GM23338 (cell line): ENCODE results near the gene ZEB2. TPM values are rescaled to one million over a fixed set of nuclear protein-coding genes. Genes with fewer than 3 reads are reported as not detected.

Source experiments
- ATAC-seq: fragments of 200-7000 bp; cut with Tn5 transposase; 3 replicates; pipeline ENCODE4 v1.9.1; 2020
- DNase-seq: peaks from one replicate; pipeline ENCODE4 v3.0.0-alpha.2; 2015; ENCODE audit warnings: low spot score
- H2AFZ ChIP-seq: fragments of 200-600 bp; sonication (generic); 2 replicates; pipeline ENCODE4 v1.8.0; 2016; ENCODE audit warnings: antibody characterized with exemption, mild to moderate bottlenecking, moderate library complexity
- H3F3A ChIP-seq: fragments of 200-600 bp; sonication (generic); replicated peaks from 2 replicates; pipeline ENCODE4 v1.8.0; 2017; ENCODE audit warnings: antibody characterized with exemption, mixed run types, low read depth
- H3K27ac ChIP-seq: fragments of 200-600 bp; sonication (generic); 2 replicates; pipeline ENCODE4 v1.6.1; 2016; ENCODE audit warnings: low read depth
- H3K27me3 ChIP-seq: fragments of 200-600 bp; sonication (generic); 2 replicates; pipeline ENCODE4 v1.8.0; 2016; ENCODE audit warnings: mild to moderate bottlenecking, mixed run types, moderate library complexity; ENCODE audit not compliant: insufficient read depth
- H3K36me3 ChIP-seq: fragments of 200-600 bp; sonication (generic); 2 replicates; pipeline ENCODE4 v1.8.0; 2016; ENCODE audit warnings: mild to moderate bottlenecking; ENCODE audit not compliant: insufficient read depth
- H3K4me1 ChIP-seq: fragments of 200-600 bp; sonication (generic); 2 replicates; pipeline ENCODE4 v1.8.0; 2016; ENCODE audit warnings: mild to moderate bottlenecking, moderate library complexity; ENCODE audit not compliant: insufficient read depth
- H3K4me2 ChIP-seq: fragments of 200-600 bp; sonication (generic); 2 replicates; pipeline ENCODE4 v1.7.1; 2017; ENCODE audit warnings: mixed run types
- H3K4me3 ChIP-seq: fragments of 200-600 bp; sonication (generic); 2 replicates; pipeline ENCODE4 v1.6.1; 2016; ENCODE audit warnings: mixed run types
- H3K79me2 ChIP-seq: fragments of 200-600 bp; sonication (generic); replicated peaks from 2 replicates; pipeline ENCODE4 v1.8.0; 2017; ENCODE audit warnings: mild to moderate bottlenecking; ENCODE audit not compliant: insufficient read depth
- H3K9me2 ChIP-seq: fragments of 200-600 bp; sonication (generic); 2 replicates; pipeline ENCODE4 v1.8.0; 2017; ENCODE audit not compliant: insufficient read depth
- H4K20me1 ChIP-seq: fragments of 200-600 bp; sonication (generic); replicated peaks from 2 replicates; pipeline ENCODE4 v1.8.0; 2017; ENCODE audit warnings: mild to moderate bottlenecking; ENCODE audit not compliant: insufficient read depth
- H3K27ac Mint-ChIP-seq: 2 replicates; pipeline ENCODE4 v1.8.0; 2020; ENCODE audit warnings: inconsistent platforms, mild to moderate bottlenecking, moderate library complexity, mixed read lengths
- H3K27me3 Mint-ChIP-seq: 3 replicates; pipeline ENCODE4 v1.8.0; 2022; ENCODE audit warnings: low read depth, mild to moderate bottlenecking, moderate library complexity, mixed read lengths, inconsistent platforms; ENCODE audit not compliant: insufficient read depth, poor library complexity
- H3K36me3 Mint-ChIP-seq: 3 replicates; pipeline ENCODE4 v1.8.0; 2021; ENCODE audit warnings: low read depth, mild to moderate bottlenecking, inconsistent platforms, moderate library complexity, mixed read lengths
- H3K4me1 Mint-ChIP-seq: 3 replicates; pipeline ENCODE4 v1.8.0; 2020; ENCODE audit warnings: mild to moderate bottlenecking, inconsistent platforms, mixed read lengths
- H3K4me3 Mint-ChIP-seq: 3 replicates; pipeline ENCODE4 v1.8.0; 2021; ENCODE audit warnings: moderate library complexity, mild to moderate bottlenecking, inconsistent platforms, mixed read lengths
- H3K9me3 Mint-ChIP-seq: 3 replicates; pipeline ENCODE4 v1.8.0; 2020; ENCODE audit warnings: moderate library complexity, mild to moderate bottlenecking, inconsistent platforms, mixed read lengths
- CREB1 ChIP-seq: fragments of 250-450 bp; sonication (Bioruptor Pico); IDR thresholded peaks from 2 replicates; pipeline ENCODE4 v1.5.0; 2020; ENCODE audit warnings: low read depth, mild to moderate bottlenecking, moderate library complexity
- CTCF ChIP-seq, 2 experiments: fragments of 200-600 bp in 1 of 2; sonication (generic) in 1 of 2; conservative IDR thresholded peaks; 2 replicates each; pipeline versions ENCODE4 v1.5.1 to v1.6.1; 2016 to 2017; ENCODE audit warnings: antibody characterized with exemption in 2 of 2, low read depth in 2 of 2, mild to moderate bottlenecking in 2 of 2, moderate library complexity in 1 of 2
- ETS1 ChIP-seq: IDR thresholded peaks from 2 replicates; pipeline ENCODE4 v1.6.1; 2016; ENCODE audit warnings: antibody characterized with exemption
- EZH2 ChIP-seq: fragments of 200-600 bp; sonication (generic); IDR thresholded peaks from one replicate; pipeline ENCODE4 v1.8.0; 2017; ENCODE audit warnings: antibody characterized with exemption, mild to moderate bottlenecking, low read depth; ENCODE audit not compliant: unreplicated experiment
- EZH2phosphoT487 ChIP-seq: fragments of 200-600 bp; sonication (generic); IDR thresholded peaks from one replicate; pipeline ENCODE4 v1.8.1; 2018; ENCODE audit warnings: antibody characterized with exemption; ENCODE audit not compliant: unreplicated experiment
- JUNB ChIP-seq: IDR thresholded peaks from one replicate; pipeline ENCODE4 v1.6.1; 2016; ENCODE audit warnings: antibody characterized with exemption; ENCODE audit not compliant: unreplicated experiment
- NANOG ChIP-seq: IDR thresholded peaks from 2 replicates; pipeline ENCODE4 v1.6.1; 2016; ENCODE audit warnings: antibody characterized with exemption, borderline replicate concordance
- POLR2AphosphoS5 ChIP-seq: IDR thresholded peaks from 2 replicates; pipeline ENCODE4 v1.6.1; 2016; ENCODE audit warnings: antibody characterized with exemption, low read depth
- REST ChIP-seq: IDR thresholded peaks from one replicate; pipeline ENCODE4 v1.6.1; 2018; ENCODE audit warnings: antibody characterized with exemption; ENCODE audit not compliant: unreplicated experiment
- STAT1 ChIP-seq: IDR thresholded peaks from one replicate; pipeline ENCODE4 v1.6.1; 2016; ENCODE audit warnings: antibody characterized with exemption; ENCODE audit not compliant: unreplicated experiment
- ZNF114 ChIP-seq: fragments of 250-450 bp; sonication (Bioruptor Pico); IDR thresholded peaks from 2 replicates; pipeline ENCODE4 v1.5.0; 2020; ENCODE audit warnings: mild to moderate bottlenecking, moderate library complexity
- ZNF331 ChIP-seq: fragments of 250-450 bp; sonication (Bioruptor Pico); IDR thresholded peaks from 2 replicates; pipeline ENCODE4 v1.5.0; 2020; ENCODE audit warnings: low read depth, mild to moderate bottlenecking, moderate library complexity
- ZNF462 ChIP-seq: fragments of 250-450 bp; sonication (Bioruptor Pico); IDR thresholded peaks from 2 replicates; pipeline ENCODE4 v1.5.0; 2020; ENCODE audit warnings: mild to moderate bottlenecking, moderate library complexity
- polyA plus RNA-seq: library from polyadenylated mRNA; unstranded; fragments of >200 nt; fragmentation: Nextera tagmentation; extraction: Ambion mirVana; gene quantifications from 2 replicates; pipeline ENCODE4 v1.2.1, GENCODE V29; 2016
- total RNA-seq: library from RNA; depleted of rRNA; stranded (reverse); fragments of >200 nt; shearing (Covaris generic); gene quantifications from 2 replicates; pipeline ENCODE4 v1.2.3, GENCODE V29; 2014

The ZEB2 gene
- total and polyA plus RNA-seq, 2 experiments from 2014 or later, result 0.45 TPM; not detected in 1

- Histone ChIP-seq H3K27me3 (no peaks in the 10 kb centered on the region), H3K4me3 (no peak overlapping the region), H4K20me1 (no peaks in the 10 kb centered on the region), H3K36me3 (no peaks in the 10 kb centered on the region), H3K27ac (no peak overlapping the region), H3K4me1 (peaks cover 52% of the 10 kb centered on the region), H3K4me2 (peak overlapping the region; percentile 39; the same call in 1 of the 2 replicates), H3K9me2 (no peaks in the 10 kb centered on the region), H3F3A (no peaks in the 10 kb centered on the region), H2AFZ (no peak overlapping the region), H3K79me2 (no peaks in the 10 kb centered on the region)
- Mint-ChIP-seq H3K27ac (no peak overlapping the region), H3K27me3 (peaks cover 2% of the 10 kb centered on the region), H3K4me3 (no peak overlapping the region), H3K36me3 (no peaks in the 10 kb centered on the region), H3K9me3 (no peaks in the 10 kb centered on the region), H3K4me1 (peaks cover 53% of the 10 kb centered on the region)
- no peak for ATAC-seq
- TF ChIP-seq POLR2AphosphoS5 (no peak), ZNF331 (CRISPR knock-in tag) (no peak), ZNF462 (CRISPR knock-in tag) (no peak), NANOG (no peak), CTCF (conservative IDR thresholded peaks at IDR 0.05; ENCODE audit: low read depth in 2 of 2) (no peak), EZH2 (no peak), EZH2phosphoT487 (no peak), JUNB (no peak), STAT1 (no peak), REST (no peak), CREB1 (no peak), ETS1 (no peak), ZNF114 (CRISPR knock-in tag) (no peak)
- DNase-seq, result peak; percentile 27
Observed at GRCh38 chr2:144477957-144478311, 42.0 kb downstream of the ZEB2 start.
